Astrocyte (in vitro differentiated cells and primary cell): ENCODE results near the gene OSBPL5. TPM values are rescaled to one million over a fixed set of nuclear protein-coding genes. Genes with fewer than 3 reads are reported as not detected.

Source experiments
- DNase-seq: peaks from one replicate; pipeline ENCODE4 v3.0.0-alpha.2; 2010; ENCODE audit warnings: low read depth
- FAIRE-seq: peaks from 2 replicates; lab custom pipeline; 2011; peaks lifted over from hg19 to GRCh38; lab: Jason Lieb, UNC
- H2AFZ ChIP-seq: 2 replicates; pipeline ENCODE4 v1.6.0; 2012; ENCODE audit warnings: low read depth, low read length, inconsistent platforms
- H3K27ac ChIP-seq: 2 replicates; pipeline ENCODE4 v1.5.1; 2011; ENCODE audit warnings: low read depth, low read length, inconsistent platforms
- H3K27me3 ChIP-seq: 2 replicates; pipeline ENCODE4 v1.6.0; 2011; ENCODE audit warnings: low read length, inconsistent platforms; ENCODE audit not compliant: insufficient read depth
- H3K36me3 ChIP-seq: 2 replicates; pipeline ENCODE4 v1.5.1; 2011; ENCODE audit warnings: low read length, inconsistent platforms; ENCODE audit not compliant: insufficient read depth
- H3K4me1 ChIP-seq: 2 replicates; pipeline ENCODE4 v1.5.1; 2011; ENCODE audit warnings: low read length, inconsistent platforms; ENCODE audit not compliant: insufficient read depth
- H3K4me2 ChIP-seq: 2 replicates; pipeline ENCODE4 v1.6.0; 2012; ENCODE audit warnings: low read length, inconsistent platforms
- H3K4me3 ChIP-seq: 2 replicates; pipeline ENCODE4 v1.5.1; 2011; ENCODE audit warnings: low read depth, mild to moderate bottlenecking, low read length, inconsistent platforms; ENCODE audit not compliant: insufficient read depth
- H3K79me2 ChIP-seq: 2 replicates; pipeline ENCODE4 v1.6.0; 2012; ENCODE audit warnings: mild to moderate bottlenecking, low read length, inconsistent platforms; ENCODE audit not compliant: insufficient read depth
- H3K9ac ChIP-seq: 2 replicates; pipeline ENCODE4 v1.6.0; 2012; ENCODE audit warnings: mild to moderate bottlenecking, low read length, inconsistent platforms
- H3K9me3 ChIP-seq: 2 replicates; pipeline ENCODE4 v1.5.1; 2012; ENCODE audit warnings: low read depth, mild to moderate bottlenecking, low read length, inconsistent platforms; ENCODE audit not compliant: insufficient read depth
- H4K20me1 ChIP-seq: 2 replicates; pipeline ENCODE4 v1.6.0; 2012; ENCODE audit warnings: low read length, inconsistent platforms; ENCODE audit not compliant: insufficient read depth
- H3K27ac Mint-ChIP-seq: one replicate; pipeline ENCODE4 v1.8.0; 2021; ENCODE audit warnings: mild to moderate bottlenecking, mixed read lengths; ENCODE audit not compliant: unreplicated experiment
- H3K27me3 Mint-ChIP-seq: one replicate; pipeline ENCODE4 v1.8.0; 2021; ENCODE audit warnings: low read depth, mixed read lengths; ENCODE audit not compliant: unreplicated experiment
- H3K36me3 Mint-ChIP-seq: one replicate; pipeline ENCODE4 v1.8.0; 2021; ENCODE audit warnings: low read depth, mixed read lengths; ENCODE audit not compliant: unreplicated experiment
- H3K4me1 Mint-ChIP-seq: one replicate; pipeline ENCODE4 v1.8.0; 2021; ENCODE audit warnings: low read depth, mixed read lengths; ENCODE audit not compliant: unreplicated experiment
- H3K4me3 Mint-ChIP-seq: one replicate; pipeline ENCODE4 v1.8.0; 2021; ENCODE audit warnings: mild to moderate bottlenecking, moderate library complexity, mixed read lengths; ENCODE audit not compliant: unreplicated experiment
- H3K9me3 Mint-ChIP-seq: one replicate; pipeline ENCODE4 v1.8.0; 2021; ENCODE audit warnings: mild to moderate bottlenecking, mixed read lengths; ENCODE audit not compliant: unreplicated experiment
- EZH2 ChIP-seq: IDR thresholded peaks from 2 replicates; pipeline ENCODE4 v1.6.1; 2012; ENCODE audit warnings: mild to moderate bottlenecking, low read length, inconsistent platforms; ENCODE audit not compliant: insufficient read depth
- total RNA-seq: library from RNA; stranded (reverse); gene quantifications from 2 replicates; pipeline ENCODE4 v1.2.1, GENCODE V29; 2021
- TF ChIP-seq, protein P1 (sequence below): IDR thresholded peaks from 2 replicates; pipeline ENCODE4 v1.5.1; 2011; ENCODE audit warnings: low read depth, mild to moderate bottlenecking, inconsistent platforms, low read length, moderate library complexity; ENCODE audit not compliant: insufficient read depth

Gene OSBPL5
- total RNA-seq, 1 donor from 2014 or later: 29.0 TPM

GRCh38 chr11:3088806-3089205, 76.3 kb downstream of the OSBPL5 start:
- Histone ChIP-seq H3K4me1 (peaks cover 9% of the 10 kb centered on the region), H3K9me3 (no peaks in the 10 kb centered on the region), H3K27me3 (peaks cover 2% of the 10 kb centered on the region), H3K79me2 (no peaks in the 10 kb centered on the region), H4K20me1 (peaks cover 7% of the 10 kb centered on the region), H2AFZ (no peak overlapping the region), H3K4me2 (no peak overlapping the region), H3K36me3 (no peaks in the 10 kb centered on the region), H3K27ac (no peak overlapping the region), H3K9ac (no peak overlapping the region), H3K4me3 (no peak overlapping the region)
- FAIRE-seq (no peak), DNase-seq (no peak)
- no peaks in the 10 kb centered on the region for H3K9me3 Mint-ChIP-seq
- H3K4me1 Mint-ChIP-seq: no peaks in the 10 kb centered on the region
- TF ChIP-seq EZH2: no peak
- TF ChIP-seq, protein P1, sequence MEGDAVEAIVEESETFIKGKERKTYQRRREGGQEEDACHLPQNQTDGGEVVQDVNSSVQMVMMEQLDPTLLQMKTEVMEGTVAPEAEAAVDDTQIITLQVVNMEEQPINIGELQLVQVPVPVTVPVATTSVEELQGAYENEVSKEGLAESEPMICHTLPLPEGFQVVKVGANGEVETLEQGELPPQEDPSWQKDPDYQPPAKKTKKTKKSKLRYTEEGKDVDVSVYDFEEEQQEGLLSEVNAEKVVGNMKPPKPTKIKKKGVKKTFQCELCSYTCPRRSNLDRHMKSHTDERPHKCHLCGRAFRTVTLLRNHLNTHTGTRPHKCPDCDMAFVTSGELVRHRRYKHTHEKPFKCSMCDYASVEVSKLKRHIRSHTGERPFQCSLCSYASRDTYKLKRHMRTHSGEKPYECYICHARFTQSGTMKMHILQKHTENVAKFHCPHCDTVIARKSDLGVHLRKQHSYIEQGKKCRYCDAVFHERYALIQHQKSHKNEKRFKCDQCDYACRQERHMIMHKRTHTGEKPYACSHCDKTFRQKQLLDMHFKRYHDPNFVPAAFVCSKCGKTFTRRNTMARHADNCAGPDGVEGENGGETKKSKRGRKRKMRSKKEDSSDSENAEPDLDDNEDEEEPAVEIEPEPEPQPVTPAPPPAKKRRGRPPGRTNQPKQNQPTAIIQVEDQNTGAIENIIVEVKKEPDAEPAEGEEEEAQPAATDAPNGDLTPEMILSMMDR: no peak
- H3K36me3 Mint-ChIP-seq: peaks cover 2% of the 10 kb centered on the region
- H3K27me3 Mint-ChIP-seq: peaks cover 18% of the 10 kb centered on the region
- H3K4me3 Mint-ChIP-seq: no peak overlapping the region
- H3K27ac Mint-ChIP-seq: no peak overlapping the region

GRCh38 chr11:3087821-3088800, 77.0 kb downstream of the OSBPL5 start:
- FAIRE-seq (no peak), DNase-seq (peak; percentile 18)
- Histone ChIP-seq H3K4me2 (peak overlapping the region; percentile 13), H3K79me2 (no peaks in the 10 kb centered on the region), H3K27me3 (peaks cover 2% of the 10 kb centered on the region), H3K27ac (no peak overlapping the region), H3K36me3 (no peaks in the 10 kb centered on the region), H2AFZ (no peak overlapping the region), H4K20me1 (peaks cover 7% of the 10 kb centered on the region), H3K4me3 (no peak overlapping the region), H3K9ac (no peak overlapping the region), H3K9me3 (no peaks in the 10 kb centered on the region), H3K4me1 (peaks cover 9% of the 10 kb centered on the region)
- H3K27ac Mint-ChIP-seq: no peak overlapping the region
- no peaks in the 10 kb centered on the region for H3K9me3 Mint-ChIP-seq
- H3K4me1 Mint-ChIP-seq: no peaks in the 10 kb centered on the region
- TF ChIP-seq EZH2: no peak
- TF ChIP-seq, protein P1: no peak
- H3K27me3 Mint-ChIP-seq: peaks cover 20% of the 10 kb centered on the region
- H3K4me3 Mint-ChIP-seq: no peak overlapping the region
- H3K36me3 Mint-ChIP-seq: peaks cover 2% of the 10 kb centered on the region

DNA sequence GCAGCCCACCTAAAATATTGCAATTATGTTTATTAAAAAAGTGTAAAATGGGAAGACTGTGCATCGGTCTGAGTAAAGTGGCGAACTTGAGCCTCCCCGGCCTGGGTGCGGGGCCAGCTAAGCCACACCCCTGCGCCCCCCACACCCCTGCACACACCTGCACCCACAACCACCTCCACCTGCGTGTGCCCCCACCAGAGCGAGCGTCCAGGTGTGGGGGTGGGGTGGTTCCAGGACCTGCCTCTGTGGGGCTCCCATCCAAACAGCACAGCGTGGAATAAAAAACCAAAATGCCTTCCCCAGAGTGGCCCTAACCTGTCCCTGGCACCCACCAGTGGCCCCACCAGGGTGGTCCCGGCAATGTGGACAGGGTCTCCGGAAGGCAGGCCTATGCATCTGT, 77.7 kb downstream of the OSBPL5 start:
- Histone ChIP-seq H3K79me2 (no peaks in the 10 kb centered on the region), H3K36me3 (no peaks in the 10 kb centered on the region), H3K9ac (no peak overlapping the region), H2AFZ (no peak overlapping the region), H3K27ac (no peak overlapping the region), H3K27me3 (peaks cover 2% of the 10 kb centered on the region), H3K9me3 (no peaks in the 10 kb centered on the region), H3K4me2 (no peak overlapping the region), H4K20me1 (peaks cover 7% of the 10 kb centered on the region), H3K4me3 (no peak overlapping the region), H3K4me1 (peaks cover 9% of the 10 kb centered on the region)
- FAIRE-seq (no peak), DNase-seq (no peak)
- peaks cover 23% of the 10 kb centered on the region for H3K27me3 Mint-ChIP-seq
- TF ChIP-seq, protein P1: no peak
- no peak for TF ChIP-seq EZH2
- H3K4me1 Mint-ChIP-seq: no peaks in the 10 kb centered on the region
- H3K36me3 Mint-ChIP-seq: peaks cover 2% of the 10 kb centered on the region
- H3K4me3 Mint-ChIP-seq: no peak overlapping the region
- no peaks in the 10 kb centered on the region for H3K9me3 Mint-ChIP-seq
- no peak overlapping the region for H3K27ac Mint-ChIP-seq
